T-helper 9 cell (primary cell): Measurements from ENCODE around the gene CHADL.
A peak's percentile ranks its signal among the peaks of the same experiment; 100 is the strongest.

Source experiments
- DNase-seq: peaks from one replicate; pipeline ENCODE4 v3.0.0-alpha.2; 2020

The CHADL gene

DNA sequence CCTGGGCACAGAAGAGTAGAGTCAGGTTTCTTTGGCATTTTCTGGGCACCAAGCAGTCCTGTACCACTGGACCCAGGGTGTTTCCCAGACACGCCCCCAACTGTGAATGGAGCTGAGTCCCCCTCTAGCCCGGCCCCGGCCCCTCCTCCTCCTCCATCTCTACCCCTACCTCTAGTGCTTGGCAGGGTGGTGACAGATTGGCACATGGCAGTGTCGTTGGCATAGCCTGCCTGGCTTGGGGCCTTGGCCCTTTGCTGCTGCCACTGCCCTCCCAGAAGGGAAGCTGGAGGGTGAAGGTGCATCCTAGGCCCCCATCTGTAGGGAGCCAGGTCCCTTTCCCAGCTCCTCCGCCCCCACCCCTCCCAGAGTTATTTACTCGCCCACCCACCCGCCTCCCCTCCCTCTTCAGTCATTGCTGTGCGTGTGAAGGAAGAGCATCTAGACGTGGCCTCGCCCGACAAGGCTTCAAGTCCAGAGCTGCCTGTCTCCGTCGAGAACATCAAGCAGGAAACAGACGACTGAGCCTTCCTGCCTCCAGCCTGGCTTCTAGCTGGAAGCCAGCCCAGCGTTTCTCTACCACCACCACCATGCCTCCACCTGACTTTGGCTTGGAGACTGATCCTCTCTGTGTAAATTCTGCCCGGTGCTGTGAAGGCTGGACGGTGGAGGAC lies 10.9 kb downstream of the CHADL start:
- DNase-seq: no peak

DNA sequence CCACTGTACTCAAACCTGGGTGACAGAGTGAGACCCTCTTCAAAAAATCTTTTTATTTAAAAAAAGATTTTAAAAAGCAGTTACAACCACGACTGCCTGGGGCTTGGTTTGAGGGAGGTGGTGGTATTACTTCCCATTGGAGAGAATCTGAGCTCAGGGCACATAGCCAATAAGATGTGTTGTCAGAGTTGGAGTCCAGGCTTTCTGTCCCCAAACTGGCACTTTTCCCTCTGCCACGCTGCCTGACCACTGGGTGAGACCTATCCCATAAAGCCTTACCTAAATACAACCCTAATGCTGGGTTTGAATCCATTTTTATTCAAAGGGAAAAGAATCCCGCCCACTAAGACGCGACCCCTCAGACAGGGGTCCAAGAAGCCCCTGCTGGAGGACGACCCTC lies 11.5 kb downstream of the CHADL start:
- no peak for DNase-seq

DNA sequence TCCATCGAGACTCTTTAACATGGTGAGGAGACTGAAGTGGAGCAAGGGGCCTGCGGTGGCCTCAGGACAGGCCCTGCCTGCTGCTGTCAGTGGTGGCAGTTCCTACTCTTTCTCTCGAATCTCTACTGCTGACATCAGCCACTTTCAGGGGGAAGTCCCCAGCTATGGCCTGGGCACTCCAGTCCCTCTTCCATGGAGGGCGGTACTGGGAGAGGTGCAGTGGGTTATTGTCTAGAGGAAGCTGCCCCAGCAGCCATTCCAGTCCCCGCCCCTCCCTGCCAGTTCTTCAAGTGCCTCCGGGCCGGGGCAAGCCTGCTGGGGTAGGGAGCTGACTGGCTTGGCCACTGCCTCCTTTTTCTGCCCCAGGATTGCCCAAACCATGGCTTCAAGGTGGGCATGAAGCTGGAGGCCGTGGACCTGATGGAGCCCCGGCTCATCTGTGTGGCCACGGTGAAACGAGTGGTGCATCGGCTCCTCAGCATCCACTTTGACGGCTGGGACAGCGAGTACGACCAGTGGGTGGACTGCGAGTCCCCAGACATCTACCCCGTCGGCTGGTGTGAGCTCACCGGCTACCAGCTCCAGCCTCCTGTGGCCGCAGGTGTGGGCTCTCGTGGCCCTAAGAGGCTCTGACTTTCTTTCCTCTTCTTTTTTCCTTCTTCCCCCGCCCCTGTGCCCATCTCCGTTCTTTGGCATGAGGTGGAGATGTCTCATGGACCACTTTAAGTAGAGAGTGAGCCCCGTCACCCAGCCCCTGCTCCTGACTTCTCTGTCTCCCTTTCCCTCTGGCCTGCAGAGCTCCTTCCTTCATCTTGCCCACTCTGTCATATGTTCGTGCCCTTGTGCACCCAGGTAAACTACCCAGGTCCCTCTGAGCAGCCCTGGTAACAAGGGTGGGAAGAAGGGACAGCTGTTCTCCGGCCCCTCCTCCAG lies 13.7 kb downstream of the CHADL start:
- no peak for DNase-seq

DNA sequence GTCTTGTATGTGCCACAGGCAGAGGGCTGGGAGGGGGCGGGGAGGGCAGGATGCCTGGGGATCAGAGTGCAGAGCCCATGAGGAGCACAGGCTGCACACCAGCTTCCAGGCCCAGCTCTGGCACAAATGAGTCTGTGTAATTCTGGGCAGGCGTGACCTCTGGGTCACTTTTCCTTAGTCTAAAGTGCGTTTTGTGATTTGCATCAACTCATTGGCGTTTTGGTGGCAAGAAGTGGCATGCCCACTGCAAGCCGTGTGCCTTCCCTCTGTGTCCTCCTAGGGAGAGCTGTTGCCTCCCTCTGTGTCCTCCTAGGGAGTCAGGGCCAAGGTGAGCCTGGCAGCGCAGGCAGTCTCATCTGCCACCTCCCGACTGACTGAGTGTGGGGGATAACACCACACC lies 17.2 kb downstream of the CHADL start:
- DNase-seq: no peak

DNA sequence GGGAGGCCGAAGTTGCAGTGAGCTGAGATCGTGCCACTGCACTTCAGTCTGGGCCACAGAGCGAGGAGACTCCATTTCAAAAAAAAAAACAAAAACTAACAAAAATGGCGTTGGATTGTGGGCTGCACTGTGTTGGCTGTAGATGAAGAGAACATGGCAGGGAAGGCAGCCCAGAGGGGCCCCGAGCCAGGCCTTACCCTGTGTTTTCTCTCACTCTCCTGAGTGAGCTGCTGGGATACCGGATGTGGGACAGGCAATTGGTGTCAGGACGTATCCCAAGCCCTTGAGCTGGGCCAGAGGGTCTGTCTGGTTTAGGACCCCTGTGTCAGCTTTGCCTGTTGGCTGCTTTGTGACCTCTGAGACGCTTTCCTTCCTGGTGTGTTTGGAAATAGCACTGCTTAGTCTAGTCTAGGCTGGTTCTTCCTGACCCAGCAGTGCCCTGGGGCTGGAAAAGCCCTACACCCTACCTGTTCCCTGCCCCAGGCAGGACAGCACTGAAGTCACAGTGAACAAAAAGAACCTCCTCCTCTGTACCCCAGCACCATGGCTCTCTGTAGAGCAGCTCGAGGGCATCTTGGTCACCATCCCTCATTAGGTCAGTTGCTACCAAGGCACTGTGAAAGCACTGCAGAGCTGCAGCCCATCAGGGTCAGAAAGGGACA lies 17.8 kb downstream of the CHADL start:
- DNase-seq: no peak

DNA sequence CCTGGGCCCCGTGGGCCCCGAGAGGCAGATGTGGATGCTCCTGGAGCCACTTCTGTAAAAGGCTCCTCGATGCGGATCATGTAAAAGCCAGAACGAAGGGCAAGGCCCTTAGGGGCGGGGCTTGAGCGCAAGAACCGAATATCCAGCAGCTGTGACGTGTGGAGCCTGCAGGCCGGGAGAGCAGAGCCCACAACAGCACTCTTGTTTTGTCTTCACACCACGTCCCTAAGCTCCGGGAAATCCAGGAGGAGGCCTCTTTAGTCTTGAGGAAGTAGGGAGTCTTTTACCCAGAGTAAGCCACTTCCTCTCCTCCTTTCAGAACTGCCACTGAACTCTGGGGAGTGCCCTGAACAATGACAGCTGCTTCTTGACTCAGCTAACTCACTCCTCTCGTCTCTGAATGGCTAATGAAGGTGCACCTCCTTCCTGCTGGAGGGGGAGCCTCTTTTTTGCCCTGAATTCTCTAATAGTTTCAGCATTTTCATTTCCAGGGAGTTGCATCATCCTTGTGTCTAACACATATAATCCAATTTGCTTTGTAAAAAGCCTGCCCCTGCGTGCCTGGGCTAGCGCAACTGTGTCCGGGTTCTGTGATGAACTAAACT lies 23.1 kb downstream of the CHADL start:
- no peak for DNase-seq

DNA sequence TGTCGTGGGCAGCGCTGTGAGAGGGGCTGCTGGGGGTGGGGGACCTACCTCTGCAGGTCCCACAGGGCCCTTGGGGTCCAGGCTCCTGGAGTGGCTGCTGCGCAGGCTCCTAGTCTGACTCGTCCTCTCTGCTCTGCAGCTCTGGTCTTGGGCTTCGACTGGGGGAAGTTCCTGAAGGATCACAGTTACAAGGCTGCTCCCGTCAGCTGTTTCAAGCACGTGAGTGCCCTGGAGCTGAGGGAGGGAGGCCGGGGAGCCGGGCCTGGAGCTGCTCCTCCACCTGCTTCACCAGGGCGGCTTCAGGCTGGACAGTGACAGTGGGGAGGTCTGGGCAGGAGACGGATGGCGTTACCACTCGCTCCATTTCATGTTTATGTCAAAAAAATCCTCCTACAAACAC lies 23.7 kb downstream of the CHADL start:
- DNase-seq: no peak

DNA sequence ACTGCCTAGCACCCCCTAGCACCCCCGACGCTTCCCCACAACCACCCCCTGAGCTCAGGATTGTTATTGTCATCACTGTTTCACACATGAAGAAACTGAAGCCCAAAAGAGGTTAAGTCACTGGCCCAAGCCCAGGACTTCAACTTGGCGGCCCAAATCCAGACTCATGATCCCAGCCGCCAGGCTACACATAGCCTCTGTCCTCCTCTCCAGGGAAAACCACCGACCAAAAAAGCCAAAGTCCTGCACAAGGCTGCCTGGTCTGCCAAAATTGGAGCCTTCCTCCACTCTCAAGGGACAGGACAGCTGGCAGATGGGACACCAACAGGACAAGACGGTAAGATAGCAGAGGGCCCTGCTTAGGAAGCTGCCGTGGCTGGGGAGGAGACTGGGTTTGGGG lies 24.8 kb downstream of the CHADL start:
- no peak for DNase-seq

DNA sequence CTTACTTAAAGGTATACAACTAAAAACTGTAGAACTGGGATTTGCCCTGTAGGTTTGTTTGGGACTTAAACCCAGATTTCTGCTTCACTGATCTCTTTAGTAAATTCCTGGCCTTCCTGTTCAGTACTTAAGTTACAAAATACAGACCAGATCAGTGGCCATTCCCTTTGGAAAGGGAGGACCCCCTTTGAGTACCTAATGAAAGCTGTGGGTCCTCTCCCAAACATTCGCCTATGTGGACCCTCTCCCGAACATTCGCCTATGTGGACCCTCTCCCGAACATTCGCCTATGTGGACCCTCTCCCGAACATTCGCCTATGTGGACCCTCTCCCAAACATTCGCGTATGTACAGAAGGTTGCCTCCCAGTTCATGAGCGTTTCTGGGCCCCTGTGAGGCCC lies 25.3 kb downstream of the CHADL start:
- no peak for DNase-seq

DNA sequence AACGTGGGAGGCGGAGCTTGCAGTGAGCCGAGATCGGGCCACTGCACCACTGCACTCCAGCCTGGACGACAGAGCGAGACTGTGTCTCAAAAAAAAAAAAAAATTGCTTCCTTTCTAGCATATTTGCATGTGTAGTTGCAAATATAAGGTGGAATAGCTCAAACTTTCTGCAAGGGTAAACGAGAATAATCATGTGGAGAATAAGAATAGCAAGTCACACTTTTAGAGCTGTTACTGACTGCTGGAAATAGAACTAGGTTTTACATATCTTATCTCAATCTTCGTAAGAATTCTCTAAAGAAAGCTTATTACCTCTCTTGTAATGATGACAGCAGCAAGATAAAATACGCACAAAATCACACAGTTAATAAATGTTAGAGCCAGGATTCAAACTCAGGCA lies 34.0 kb downstream of the CHADL start:
- DNase-seq: no peak

DNA sequence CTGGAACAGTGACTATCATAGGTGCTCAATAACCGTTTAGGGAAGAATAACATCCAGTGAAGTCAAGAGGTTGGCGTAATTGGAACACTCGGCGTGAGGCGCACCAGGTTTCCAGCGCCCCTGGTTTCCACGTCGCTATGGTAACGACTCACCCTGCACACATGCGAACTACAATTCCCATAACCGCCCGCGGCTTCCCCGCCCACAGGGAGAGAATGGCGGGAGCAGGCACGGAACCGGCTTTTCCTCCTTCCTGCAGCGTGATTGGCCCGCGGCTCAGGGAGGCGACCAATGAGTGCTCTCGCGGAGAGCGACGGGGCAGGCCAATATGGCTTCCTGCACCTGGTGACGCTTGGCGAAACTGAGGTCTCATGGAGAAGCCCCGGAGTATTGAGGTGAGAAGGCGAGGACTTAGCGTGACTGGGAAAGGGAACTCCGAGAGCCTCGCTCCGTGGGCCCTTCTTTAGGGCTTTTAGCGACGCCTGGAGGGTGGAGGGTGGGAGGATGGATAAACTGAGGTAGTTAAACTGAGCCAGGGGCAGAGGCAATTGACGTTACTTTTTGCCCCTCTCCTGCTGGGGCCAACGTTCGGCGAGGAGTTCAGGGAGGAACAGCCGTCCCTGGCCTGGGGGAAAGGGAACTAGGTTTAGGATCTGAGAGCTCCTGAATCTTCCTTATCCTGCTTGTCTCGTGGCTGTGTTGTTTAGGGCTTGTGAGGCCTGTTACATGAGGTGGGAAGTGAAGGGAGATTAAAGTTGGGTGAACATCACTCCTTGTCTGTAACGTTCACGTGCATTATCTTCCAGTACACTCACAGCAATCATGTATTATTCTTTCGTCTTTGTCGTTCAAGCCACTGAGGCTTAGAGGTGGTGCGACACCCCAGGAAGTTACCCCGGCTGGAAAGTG lies 35.5 kb downstream of the CHADL start, which contains the start of gene L3MBTL2:
L3MBTL2 (plus strand) TSS at position 321 of the 909 bp plus-strand sequence; CDS start at position 372, 51 bp downstream.
- peak; percentile 99 for DNase-seq

DNA sequence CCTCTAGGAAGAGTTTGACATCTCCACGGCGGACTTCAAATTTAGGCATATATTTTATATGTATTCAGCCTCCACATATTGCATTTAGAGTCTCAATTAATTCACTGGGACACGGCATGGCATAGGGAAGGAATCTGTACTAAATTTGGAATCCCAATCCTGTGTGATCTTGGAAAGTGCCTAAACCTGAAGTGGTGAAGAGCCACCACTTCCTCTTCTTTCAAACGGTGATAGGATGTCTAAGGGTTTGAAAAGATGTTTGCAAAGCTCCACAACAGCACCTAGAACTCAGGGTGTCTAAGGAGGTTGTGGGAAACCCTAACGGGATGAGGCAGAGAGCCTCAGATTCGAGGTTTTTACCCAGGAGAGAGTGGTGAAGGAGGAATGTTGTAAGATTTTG lies 36.7 kb downstream of the CHADL start:
- DNase-seq: no peak

DNA sequence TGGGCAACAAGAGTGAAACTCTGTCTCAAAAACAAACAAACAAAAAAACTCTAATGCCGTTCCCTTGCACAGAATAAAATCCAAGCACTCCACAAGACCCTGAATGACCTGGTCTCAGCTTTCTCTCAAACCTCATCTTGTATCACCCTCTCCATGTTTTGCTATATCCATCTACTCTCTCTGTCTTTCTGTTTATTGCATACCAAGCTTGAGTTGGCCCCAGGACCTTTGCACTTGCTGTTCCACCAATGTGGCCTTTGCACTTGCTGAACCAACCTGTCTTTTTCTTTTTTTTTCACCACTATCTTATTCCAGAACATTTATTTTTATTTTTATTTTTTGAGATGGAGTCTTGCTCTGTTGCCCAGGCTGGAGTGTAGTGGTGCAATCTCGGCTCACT lies 37.6 kb downstream of the CHADL start:
- DNase-seq: no peak

DNA sequence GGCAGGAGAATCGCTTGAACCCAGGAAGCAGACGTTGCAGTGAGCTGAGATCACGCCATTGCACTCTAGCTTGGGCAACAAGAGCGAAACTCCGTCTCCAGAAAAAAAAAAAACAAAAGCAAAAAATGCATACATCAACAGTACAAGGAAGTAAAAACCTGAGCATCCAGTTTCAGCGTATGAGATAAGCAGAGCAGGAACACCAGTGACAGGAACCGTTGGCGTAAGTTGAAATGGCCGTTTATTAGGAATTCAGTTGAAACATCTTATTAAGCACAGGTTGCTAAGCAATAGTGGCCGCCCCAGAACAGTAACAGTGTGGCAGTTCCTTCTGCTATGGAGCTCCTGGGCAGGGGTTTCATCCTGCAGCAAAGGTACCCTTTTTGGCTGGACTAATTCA lies 39.6 kb downstream of the CHADL start:
- DNase-seq: no peak

DNA sequence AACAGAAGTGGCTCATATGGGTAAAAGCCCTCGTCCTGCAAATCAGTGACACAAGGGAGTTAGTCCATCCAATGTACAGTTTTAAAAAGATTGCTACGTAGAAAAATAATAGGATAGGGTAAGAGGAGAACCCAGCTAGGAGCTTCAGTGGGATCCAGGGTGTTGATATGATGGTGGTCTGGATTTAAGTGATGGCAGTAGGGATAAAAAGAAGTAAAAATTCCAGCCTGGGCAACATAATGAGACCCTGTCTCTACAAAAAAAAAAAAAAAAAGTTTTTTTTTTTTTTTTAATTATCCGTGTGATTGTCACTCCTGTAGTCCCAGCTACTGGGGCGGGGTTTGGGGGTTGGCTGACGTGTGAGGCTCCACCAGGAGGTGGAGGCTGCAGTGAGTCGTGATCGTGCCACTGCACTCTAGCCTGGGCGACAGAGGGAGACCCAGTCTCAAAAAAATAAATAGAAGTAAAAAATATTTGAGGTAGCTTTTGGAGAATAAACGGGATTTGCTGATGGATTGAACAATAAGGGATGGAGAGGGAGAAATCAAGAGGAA lies 42.6 kb downstream of the CHADL start:
- DNase-seq: peak; percentile 31

DNA sequence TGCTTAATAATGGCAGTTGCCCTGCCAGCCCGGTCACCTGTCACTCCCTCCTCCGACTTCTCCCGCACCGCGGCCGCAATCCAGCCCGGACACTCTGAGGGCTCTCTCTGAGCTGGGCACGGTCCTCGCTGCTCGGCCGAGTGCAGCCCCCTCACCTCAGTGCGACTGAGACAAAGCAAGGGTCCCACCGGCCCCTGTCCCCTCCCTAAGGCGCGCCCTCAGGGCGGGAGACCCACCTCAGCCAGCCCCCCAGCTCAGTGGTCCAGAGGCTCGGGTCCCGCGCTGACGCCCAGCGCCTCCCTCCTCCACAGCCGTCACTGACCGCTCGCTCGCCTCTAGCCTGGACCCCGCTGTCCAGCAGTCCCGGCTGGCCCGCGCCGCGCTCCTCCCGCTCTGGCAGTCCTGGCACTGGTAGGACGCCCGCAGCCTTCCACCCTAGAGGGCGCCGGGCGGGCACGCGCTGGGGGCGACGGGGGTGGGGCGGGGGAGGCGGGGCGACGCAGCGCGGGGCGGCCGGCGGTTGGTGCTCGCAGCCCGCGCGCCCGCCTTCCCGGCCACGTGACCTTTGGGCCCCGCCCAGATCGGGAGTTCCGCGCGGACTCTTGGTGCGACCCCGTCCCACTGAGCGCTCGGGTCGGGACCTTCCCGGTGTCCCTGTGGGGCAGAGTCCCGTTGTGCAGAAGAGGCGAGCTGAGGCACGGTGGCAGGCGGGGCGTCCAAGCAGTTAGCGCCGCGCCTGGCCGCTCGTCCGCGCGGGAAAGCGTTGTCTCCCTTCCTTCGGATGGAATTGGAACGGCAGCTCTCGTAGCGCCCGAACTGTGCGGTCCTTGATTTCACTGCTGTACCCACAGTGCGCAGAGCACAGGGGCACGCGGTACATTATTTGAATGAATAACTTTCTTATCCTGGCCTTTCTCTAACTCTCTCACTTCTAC lies 43.4 kb downstream of the CHADL start:
- peak; percentile 85 for DNase-seq

DNA sequence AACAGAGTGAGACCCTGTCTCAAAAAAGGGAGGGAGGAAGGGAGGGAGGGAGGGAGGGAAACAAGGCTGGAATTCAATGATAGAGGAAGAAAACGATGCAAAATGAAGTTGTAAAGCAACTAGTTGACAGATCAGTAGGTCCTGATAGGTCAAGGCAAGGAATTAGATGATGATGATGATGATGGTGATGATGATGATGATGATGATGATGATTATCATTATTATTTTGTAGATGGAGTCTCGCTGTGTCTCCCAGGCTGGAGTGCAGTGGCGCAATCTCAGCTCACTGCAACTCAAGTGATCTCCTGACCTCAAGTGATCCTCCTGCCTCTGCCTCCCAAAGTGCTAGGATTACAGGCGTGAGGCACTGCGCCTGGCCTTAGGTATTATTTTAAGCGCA lies 46.9 kb downstream of the CHADL start:
- DNase-seq: no peak

DNA sequence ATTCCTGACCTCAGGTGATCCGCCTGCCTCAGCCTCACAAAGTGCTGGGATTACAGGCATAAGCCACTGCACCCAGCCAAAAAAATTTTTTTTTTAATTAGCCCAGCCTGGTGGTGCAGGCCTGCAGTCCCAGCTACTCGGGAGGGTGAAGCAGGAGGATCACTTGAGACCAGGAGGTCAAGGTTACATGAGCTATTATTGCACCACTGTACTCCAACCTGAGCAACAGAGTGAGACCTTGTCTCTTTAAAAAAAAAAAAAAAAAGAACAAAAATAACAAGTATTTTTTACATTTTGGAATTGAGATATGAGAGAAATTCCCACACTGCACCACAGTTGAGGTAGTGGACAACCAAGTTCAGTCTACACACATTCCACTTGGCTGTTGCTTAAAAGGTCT lies 49.3 kb downstream of the CHADL start:
- no peak for DNase-seq

DNA sequence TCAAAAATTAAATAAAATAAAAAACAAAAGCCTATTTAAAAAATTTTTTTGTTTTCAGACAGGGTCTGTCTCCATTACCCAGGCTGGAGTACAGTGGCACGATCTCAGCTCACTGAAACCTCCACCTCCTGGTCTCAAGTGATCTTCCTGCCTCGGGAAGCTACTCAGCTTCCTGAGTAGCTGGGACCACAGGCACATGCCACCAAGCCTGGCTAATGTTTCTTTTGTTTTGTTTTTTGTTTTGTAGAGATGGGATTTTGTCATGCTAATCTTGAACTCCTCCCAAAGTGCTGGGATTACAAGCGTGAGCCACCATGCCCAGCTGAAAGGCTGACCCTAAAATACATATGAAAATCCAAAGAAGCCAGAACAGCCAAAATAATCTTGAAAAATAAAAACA lies 56.1 kb downstream of the CHADL start:
- DNase-seq: no peak
